Fibroblast of peridontal ligament (primary cell): Measurements from ENCODE around the gene MYL4.
"Not testable (repeated sequence)": the region's sequence is repeated elsewhere in the genome, so short reads cannot be mapped to it uniquely, and the experiment has no call there.

Experiments used
- DNase-seq: peaks from one replicate; pipeline ENCODE4 v3.0.0-alpha.2; 2010; ENCODE audit errors: extremely low read depth

The MYL4 gene

DNA sequence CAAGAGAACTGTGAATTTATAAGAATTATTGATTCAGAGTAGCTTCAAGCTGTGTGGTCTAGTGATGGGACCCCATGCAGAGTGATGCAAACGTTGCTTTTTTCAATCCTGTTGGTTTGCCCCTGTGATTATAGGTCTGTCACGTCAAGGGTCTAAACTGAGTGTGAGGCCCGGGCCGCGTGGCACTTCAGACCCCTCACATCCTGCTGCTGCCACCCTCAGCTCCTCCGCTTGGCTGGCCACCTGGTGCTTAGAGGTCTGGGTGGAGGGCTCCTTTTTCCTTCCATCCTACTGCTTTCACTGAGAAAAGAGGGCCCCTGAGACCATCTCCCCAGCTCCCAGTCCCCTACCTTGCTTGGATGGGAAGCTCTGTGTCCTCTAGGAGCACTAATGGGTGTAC lies 12.0 kb downstream of the MYL4 start:
- no peak for DNase-seq

DNA sequence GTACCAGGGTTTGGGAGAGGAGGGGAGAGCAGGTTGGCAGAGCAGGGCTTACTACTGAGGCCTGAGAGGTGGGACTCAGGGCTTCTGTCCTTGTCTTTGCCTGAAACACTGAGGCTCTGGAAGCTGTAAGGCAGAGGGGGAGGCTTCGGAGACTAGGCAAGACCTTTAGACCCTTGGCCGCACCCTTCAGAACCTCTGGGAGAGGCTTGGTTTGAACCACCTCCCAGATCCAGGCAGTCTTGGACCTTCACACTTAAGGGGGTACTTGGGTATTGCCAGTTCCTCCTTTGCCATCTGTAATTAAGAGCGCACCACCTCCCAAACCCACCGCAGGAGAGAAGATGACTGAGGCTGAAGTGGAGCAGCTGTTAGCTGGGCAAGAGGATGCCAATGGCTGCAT lies 12.9 kb downstream of the MYL4 start:
- DNase-seq, result no peak

DNA sequence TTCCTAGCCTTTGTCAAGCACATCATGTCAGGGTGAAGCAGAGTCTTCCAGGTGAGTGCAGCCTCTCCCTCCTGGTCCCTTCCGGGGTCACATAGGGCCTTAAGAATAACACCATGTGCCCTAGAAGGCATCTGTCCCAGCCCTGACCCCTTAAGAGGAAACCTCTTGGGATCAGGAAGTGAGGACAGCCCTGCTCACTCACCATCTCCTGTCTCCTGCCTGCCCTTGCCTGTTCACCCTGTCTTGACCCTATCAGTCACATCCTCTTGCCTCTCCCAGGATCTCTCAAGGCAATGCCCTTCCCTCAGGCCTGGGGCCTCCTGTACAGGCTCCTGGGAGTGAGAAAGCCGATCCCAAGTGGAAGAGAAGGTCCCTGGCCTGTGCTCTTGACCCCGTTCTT lies 13.9 kb downstream of the MYL4 start:
- DNase-seq, result no peak

DNA sequence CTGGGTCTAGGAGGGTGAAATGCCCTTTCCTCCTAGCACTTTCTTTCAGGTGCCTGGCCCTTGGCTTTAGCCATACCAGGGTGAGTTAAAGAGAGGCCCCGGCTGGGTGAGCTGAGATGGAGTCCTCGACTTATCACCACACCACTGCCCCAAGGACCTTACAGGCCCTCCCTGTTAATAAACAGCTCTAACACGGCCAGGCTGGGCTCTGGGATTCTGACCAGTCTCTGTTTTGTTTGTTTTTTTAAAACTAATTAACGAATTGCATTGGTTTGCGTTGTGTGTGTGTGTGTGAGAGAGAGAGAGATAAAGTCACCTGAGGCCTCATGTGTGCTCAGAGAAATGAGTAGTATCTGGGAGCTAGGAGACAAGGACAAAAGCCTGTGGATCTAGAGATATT lies 14.3 kb downstream of the MYL4 start:
- no peak for DNase-seq

DNA sequence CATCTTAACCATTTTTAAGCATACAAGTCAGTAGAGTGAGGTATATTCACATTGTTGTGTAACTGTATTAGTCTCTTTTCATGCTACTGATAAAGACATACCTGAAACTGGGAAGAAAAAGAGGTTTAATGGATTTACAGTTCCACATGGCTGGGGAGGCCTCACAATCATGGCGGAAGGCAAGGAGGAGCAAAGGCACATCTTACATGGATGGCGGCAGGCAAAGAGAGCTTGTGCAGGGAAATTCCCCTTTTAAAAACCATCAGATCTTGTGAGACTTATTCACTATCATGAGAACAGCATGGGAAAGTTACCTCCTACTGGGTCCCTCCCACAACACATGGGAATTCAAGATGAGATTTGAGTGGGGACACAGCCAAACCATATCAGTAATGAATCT lies 14.9 kb downstream of the MYL4 start:
- DNase-seq, result not testable (repeated sequence)

DNA sequence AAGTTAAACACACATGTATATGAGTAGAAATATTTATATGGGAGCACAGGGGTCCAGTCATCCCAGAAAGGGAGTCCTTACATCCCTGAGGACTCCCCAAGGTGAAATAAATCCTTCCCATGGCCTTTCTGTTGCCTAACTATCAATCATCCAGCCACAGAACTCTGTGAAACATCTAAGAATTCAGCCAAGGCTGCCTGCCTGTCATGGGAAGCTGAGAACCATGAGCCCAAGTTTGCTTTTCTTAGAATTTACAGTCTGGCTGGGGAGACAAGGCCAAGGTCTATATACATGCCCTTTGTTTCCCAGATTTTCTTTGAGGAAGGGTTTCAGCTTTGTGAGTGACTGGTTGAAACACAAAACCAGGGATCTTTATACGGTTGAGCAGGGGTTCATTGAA lies 15.8 kb downstream of the MYL4 start:
- no peak for DNase-seq

DNA sequence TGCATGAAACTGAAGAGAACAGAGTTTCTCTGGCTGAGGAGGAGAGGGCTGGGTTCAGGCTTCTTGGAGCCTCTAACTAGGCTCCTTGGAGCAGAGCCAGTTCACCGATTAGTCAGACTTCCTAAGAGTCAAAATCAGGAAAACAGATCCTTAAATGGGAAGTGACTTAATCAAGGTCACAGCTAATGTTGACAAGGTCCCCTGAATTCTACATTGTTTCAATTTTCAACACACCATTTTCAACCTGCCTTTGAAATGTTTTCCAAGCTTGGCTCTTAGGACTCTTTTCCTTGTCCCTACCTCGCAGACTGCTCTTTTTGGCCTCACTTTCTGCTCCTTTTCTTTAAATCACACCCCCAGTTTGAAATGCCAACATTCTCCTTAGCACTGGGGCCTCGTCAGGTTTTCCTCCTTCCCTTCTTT lies 16.3 kb downstream of the MYL4 start:
- DNase-seq, result peak; percentile 91

DNA sequence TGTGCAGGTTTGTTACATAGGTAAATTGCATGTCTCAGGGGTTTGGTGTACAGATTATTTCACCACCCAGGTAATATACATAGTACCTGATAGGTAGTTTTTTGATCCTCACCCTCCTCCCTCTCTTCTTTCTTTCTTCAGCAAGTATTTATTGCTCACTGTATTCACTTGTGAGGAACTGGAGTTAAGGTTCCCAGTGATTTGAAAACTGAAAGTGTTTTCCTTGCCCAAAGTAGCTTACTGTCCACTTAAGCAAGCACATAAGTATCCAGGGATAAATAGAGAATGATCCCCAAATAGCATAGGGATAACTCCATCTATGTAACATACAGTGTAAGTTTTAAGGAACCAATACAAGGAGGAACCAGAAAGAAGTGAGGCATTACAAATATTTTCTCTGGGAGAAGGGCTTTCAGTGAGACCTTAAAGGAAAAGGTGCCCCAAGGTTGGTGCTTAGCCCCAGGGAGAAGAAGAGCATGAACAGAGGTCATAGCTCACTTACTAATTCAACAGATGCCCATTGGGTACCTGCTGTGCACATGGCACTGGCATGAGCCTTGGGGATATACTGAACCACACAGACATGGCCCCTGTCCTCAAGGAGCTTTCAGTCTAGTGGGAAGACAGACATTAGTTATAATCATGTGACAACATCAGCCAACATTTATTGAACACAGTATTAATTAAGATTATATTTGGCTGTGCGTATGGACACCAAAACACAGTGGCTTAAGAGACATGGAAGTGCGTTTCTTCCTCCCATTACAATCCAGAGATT lies 17.0 kb downstream of the MYL4 start:
- DNase-seq, result peak; percentile 67

DNA sequence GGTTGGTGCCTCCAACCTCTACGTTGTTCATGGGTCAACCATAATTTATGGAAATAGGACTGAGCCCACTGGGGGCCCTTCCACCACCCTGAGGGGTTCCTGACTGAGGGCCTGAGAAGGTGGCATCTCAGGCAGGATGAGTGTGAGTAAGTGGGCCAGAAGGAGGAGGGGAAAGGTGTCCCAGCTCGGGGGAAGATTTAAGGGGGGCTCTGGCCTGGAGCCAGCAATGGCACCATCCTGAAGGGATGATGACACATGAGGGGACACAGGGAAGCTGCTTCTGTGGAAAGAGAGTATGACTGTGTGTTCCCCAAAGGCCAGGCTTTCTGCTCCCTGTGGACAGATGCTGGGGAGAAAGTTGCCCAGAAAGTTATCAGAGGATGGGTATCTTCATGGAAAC lies 18.7 kb downstream of the MYL4 start:
- no peak for DNase-seq

DNA sequence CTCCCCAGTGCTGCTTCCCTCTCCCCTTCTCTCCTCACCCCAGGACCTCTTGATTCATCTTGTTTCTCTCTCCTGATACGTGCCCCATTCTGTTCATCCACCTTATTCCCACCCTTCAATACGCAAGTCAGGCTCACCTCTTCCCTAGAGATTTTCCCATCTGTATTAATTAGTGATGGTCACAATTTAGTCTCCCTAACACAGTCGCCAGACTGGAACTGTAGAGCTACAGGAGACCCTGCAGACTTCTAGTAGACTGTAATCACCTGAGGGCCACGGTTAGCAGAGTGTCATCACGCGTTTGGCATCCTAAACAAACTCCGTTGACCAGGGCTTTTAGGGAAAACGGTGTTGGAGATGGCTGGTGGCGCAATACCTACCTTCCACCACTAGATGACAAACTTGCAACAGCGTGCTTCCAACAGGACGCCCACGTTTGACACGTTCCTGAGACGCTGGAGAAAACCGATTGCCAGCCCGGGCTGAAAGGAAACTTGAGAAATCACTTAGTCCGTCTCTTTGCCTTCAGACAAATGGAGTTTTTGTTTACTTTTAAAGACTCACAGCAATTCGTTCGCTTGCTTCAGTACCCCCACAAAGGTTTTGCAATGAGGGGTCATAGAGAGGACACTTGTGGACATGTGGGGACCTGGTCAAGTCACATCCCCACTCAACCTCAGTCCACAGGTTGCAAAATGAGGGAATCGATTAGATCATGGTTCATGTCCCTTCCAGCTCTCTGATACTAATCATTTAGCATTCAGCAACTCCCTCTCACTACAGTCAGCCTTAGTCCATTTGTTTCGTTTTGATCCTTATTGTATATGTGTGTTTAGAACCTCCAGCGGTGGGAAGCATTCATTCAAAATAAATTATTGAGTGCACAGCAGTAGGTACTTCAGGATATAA lies 20.6 kb downstream of the MYL4 start:
- DNase-seq, result peak; percentile 97

DNA sequence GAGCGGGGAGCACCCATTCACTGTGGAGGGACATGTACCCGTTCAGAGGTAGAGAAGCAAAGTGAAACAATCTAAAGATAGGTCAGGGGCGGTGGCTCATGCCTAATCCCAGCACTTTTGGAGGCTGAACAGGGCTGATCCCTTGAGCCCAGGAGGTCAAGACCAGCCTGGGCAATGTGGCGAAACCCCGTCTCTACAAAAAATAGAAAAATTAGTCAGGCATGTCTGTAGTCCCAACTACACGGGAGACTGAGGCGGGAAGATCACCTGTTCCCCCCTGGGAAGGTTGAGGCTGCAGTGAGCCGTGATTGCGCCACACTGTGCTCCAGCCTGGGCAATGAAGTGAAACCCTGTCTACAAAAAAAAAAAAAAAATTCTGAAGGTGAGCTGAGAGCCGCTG lies 21.7 kb downstream of the MYL4 start:
- DNase-seq, result no peak

DNA sequence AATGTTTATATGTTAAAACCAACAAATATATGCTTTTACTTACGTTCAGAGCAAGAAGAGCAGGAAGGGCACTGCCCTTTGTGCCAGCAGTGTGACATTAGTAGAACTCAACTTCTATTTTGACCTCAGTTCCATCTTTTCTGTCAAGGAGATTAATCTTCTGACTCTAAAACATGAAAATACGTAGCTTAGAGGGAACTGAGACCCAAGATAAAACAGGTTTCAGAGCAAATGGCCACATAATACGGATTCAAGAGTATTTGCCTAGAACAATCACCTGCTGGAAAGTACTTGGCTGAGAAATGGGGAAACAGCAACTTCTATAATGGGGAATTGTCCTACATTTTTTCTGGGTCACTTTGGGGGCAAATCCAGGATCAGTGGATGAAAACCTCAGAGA lies 22.2 kb downstream of the MYL4 start:
- no peak for DNase-seq

DNA sequence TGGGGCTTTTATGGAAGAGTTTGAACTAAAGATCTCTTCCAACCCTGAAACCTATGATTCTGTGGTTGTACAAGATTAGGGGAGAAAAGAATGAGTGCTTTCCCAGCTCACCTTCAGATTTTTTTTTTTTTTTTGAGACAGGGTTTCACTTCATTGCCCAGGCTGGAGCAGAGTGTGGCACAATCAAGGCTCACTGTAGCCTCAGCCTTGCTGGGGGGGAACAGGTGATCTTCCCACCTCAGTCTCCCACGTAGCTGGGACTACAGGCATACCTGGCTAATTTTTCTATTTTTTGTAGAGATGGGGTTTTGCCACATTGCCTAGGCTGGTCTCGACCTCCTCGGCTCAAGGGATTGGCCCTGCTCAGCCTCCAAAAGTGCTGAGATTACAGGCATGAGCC lies 22.7 kb downstream of the MYL4 start:
- DNase-seq, result no peak

DNA sequence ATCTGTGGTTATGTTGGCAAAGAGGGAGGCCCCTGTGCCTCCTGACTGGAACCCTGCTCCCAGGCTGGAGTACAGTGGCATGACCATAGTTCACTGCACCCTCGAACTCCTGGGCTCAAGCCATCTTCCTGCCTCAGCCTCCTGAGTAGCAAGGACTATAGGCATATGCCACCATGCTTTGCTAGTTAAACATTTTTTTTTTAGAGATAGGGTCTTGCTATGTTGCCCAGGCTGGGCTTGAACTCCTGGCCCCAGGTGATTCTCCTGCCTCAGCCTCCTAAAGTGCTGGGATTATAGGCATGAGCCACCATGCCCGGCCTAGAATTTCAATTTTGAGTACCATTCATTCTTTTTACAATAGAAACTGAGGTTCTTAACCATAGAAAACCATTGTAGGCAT lies 23.3 kb downstream of the MYL4 start:
- no peak for DNase-seq

DNA sequence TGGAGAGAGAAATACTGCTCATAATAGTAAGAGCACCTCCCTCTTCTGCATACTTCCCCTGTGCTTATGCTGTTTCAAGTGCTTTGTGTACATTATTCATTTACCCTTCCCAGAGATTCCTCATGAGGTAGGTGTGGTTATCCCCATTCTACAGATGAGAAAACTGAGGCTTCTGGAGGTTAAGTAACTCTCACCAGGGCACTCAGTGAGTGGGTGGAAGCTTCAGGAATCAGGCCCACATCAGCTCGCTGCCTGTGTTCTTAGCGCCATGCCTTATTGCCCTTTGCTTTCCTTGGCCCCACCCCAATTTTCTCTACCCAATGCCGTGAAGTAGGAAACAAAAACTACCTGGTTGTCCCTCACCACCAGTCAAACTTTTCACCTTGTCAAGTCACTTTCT lies 26.4 kb downstream of the MYL4 start:
- no peak for DNase-seq

DNA sequence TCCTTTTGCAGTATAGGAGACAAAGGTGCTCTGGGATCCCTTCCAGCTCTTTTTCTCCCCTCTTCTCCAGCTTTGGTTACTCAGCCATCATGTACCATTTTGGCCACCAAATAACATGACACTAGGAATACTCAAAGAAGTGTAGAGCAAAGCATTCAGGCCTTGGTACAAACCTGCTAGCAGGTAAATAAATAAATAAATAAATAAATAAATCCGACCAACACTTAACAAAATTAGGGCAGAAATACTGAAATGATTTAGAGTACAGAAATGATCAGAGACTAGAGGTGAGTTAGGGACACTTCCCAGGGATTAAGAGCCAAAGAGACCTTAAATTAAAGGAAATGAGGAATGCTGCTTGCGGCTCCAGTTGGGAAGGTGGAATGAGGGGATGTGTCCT lies 26.8 kb downstream of the MYL4 start:
- DNase-seq, result no peak

DNA sequence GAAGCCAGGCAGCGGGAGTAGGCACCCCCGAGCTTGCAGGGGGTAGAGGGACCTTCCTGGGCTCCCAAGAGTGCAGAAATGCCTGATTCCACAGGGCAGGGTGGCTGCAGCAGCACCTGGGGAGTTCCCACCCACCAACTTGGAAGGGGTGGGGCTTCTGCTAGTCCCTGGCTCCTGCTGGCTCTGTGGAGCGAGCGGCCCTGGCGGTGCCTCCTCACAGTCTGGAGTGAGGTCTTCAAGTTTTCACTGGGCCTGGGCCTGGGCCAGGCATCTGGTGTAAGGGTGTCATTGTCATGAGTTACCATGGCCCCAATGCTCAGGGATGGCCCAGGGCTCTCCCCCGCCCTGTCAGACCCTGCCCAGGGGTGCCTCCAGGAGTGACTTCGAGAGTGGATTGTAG lies 28.7 kb downstream of the MYL4 start:
- no peak for DNase-seq

DNA sequence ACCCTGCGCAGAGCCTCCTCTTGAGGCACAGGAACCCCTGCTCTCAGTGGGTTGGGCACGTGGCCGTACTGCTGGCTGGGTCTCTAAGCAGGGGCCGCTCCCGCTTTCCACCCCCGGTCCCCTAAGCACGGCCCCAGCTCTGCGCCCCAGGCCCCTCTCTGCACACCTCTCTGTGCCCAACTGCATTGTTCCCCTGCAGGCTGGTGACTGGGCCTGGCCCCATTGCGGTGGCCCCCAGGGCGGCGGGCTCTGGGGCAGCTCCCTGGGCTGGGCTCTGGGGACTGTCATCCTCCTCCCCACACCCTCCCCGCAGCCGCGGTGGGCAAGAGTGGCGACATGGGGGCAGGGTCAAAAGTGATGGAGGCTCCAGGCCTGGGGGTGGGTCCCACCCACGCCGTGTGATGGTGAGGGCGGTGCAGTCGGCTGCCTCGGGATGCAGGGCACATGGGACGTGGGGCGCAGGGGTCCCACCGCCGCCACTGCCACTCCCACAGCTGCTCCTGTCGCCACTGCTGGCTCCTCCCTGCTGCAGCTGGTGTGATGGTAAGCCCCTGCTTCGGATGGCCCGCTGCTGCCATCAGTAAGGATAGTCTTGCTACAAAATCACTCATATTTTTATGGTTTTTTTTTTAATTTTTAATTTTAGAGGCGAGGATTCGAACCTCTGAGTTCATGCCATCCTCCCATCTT lies 29.3 kb downstream of the MYL4 start:
- DNase-seq, result no peak

DNA sequence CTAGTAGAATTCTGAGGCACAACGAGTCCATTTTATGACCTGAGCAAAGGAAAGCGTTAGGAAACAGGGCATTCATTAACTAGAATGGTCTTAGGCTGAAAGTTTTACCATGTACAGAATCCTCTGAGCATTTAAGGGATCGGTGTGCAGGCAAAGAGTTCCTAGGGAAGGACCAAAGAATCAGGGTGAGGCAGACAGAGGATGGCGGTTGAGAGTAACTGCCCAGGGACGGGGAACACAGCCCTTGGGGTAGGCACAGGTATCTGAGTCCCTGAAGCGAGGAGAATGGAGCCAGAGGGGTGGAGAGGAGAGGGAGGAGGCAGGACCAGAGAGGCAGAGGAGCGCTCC lies 30.4 kb downstream of the MYL4 start:
- no peak for DNase-seq

DNA sequence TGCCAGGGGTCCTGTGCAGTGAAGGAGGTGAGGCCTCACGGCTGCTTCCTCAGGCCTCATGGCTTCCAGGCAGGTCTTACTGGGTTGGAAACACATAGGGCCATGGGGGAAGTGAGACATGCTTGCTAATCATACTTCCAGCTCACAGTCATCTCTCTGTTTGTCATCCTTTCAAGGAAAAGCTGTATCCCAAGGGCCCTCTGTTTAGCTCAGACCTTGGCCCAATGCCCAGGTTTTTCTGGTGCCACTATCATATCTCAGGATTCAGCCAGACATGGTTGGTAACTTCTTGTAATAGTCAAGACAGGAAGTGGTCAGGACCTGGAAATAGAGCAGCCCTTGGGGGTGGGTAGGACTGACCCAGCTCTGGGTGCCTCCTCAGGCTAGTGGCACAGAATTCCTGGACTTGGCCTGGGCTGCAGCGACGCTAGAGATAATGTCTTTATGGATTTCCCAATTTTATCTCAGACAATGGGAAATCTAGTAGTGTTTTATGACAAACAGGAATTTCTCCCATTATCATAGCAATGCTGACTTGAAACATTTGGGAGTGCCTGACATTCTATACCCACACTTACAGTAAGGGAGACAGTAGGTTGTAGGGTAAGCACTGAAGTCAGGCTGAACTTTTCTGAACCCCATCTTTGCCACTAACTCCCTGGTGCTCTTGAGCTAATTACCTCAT lies 31.0 kb downstream of the MYL4 start:
- DNase-seq, result peak; percentile 97

DNA sequence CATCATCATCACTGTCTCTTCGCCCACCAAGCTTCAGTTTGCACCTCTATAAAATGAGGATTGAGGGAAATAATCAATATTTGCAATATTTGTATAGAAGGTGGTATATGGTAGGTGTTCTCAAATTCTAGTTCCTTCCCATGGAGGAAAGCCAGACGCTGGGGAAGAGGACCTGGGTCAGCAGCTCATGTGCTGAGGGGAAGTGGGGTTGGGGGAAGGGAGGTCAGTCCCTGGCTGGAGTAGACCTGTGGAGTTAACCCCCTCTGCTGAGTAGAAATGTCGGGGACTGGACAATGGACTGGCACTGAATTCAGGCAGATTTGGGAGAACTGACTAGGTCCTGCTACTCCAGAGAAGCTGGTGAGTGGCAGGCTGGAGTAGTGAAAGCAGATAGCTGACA lies 31.7 kb downstream of the MYL4 start:
- DNase-seq, result no peak

DNA sequence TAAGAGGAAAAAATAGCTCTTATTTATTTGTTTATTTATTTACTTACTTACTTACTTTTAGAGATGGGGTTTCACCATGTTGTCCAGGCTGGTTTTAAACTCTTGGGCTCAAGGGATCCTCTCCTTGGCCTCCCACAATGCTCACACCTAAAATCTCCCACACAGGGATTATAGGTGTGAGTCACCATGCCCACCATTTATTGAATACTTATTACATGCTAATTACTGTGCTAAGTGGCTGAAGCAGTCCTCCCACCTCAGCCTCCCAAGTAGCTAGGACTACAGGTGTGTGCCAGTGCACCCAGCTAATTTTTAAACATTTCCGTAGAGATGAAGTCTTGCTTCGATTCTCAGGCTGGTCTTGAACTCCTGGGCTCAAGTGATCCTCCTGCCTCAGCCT lies 33.5 kb downstream of the MYL4 start:
- DNase-seq, result no peak
